ENCODE measurements around the gene CDCA5. TPM values are rescaled to one million over a fixed set of nuclear protein-coding genes. Genes with fewer than 3 reads are reported as not detected.

The CDCA5 gene
- total RNA-seq, 1 experiment from 2014 or later = 92.9 TPM

- ATAC-seq (no peak), DNase-seq (ENCODE audit: low read depth, low spot score) (no peak)
- H3K4me1 ChIP-seq (ENCODE audit: control insufficient read depth, insufficient read depth, low read length) = peaks cover 15% of the 10 kb centered on the region
- POLR2A ChIA-PET = interaction anchor here (0.6 kb wide), 1 partner anchor 26 kb away, joined by 3 read pairs; no protein-coding TSS in a partner anchor
- in situ Hi-C loops (cut with HindIII; ENCODE audit: low pct_unique_long_range_greater_than_20kb, low sequenced_read_pairs) (no loop called here), intact Hi-C loops (cut with micrococcal nuclease; ENCODE audit: unreplicated experiment) (no loop called here)
- no peak overlapping the region for H3K27ac ChIP-seq (ENCODE audit: low read length)
- peak overlapping the region in 1 of 2 experiments; percentile 99; a peak in 2 of 4 replicates for H3K4me3 ChIP-seq (ENCODE audit: low read depth in 2 of 2, low read length in 2 of 2)
- H3K27me3 ChIP-seq (ENCODE audit: control insufficient read depth, insufficient read depth, low read length) = no peaks in the 10 kb centered on the region
- CTCF ChIA-PET = interaction anchor here (0.9 kb wide), 1 partner anchor 26 kb away, joined by 5 read pairs; the partner anchor contains the start of gene TM7SF2
- peaks cover 7% of the 10 kb centered on the region for H3K36me3 ChIP-seq (ENCODE audit: control insufficient read depth, insufficient read depth, low read length)
- no peaks in the 10 kb centered on the region for H3K9me3 ChIP-seq (ENCODE audit: control insufficient read depth, insufficient read depth, low read depth, low read length)
- no peak for TF ChIP-seq TCF7L2 (IDR thresholded peaks at IDR 0.05; ENCODE audit: low read depth, low read length)
- no peak for TF ChIP-seq SIN3A (IDR thresholded peaks at IDR 0.05; ENCODE audit: borderline replicate concordance, insufficient read depth, low read depth, low read length)
- TF ChIP-seq CTCF (IDR thresholded peaks at IDR 0.05) = no peak
- TF ChIP-seq REST (IDR thresholded peaks at IDR 0.05; ENCODE audit: insufficient read depth in 1 of 2, low read depth in 2 of 2, low read length in 1 of 2) = no peak
- no peak for TF ChIP-seq POLR2AphosphoS5 (IDR thresholded peaks at IDR 0.05; ENCODE audit: low read depth, low read length)
- no TSS peak for BruUV-seq (replicated peaks)
Measured at GRCh38 chr11:65085446-65085845, 1.6 kb upstream of the CDCA5 start.

- DNase-seq (ENCODE audit: low read depth, low spot score) = no peak
- intact Hi-C loops (cut with micrococcal nuclease; ENCODE audit: unreplicated experiment) (no loop called here), in situ Hi-C loops (cut with HindIII; ENCODE audit: low pct_unique_long_range_greater_than_20kb, low sequenced_read_pairs) (no loop called here)
- ChIA-PET POLR2A (interaction anchor here (0.6 kb wide), 1 partner anchor 26 kb away, joined by 3 read pairs; no protein-coding TSS in a partner anchor), CTCF (interaction anchor here (0.9 kb wide), 1 partner anchor 27 kb away, joined by 5 read pairs; the partner anchor contains the start of gene TM7SF2)
- peak overlapping the region; percentile 96 for H3K27ac ChIP-seq (ENCODE audit: low read length)
- no peaks in the 10 kb centered on the region for H3K27me3 ChIP-seq (ENCODE audit: control insufficient read depth, insufficient read depth, low read length)
- H3K36me3 ChIP-seq (ENCODE audit: control insufficient read depth, insufficient read depth, low read length) = peaks cover 8% of the 10 kb centered on the region
- no peaks in the 10 kb centered on the region for H3K9me3 ChIP-seq (ENCODE audit: control insufficient read depth, insufficient read depth, low read depth, low read length)
- peak; percentile 27 for ATAC-seq
- peak overlapping the region; percentile 81 to 99 for H3K4me3 ChIP-seq (ENCODE audit: low read depth in 2 of 2, low read length in 2 of 2)
- TSS peak; percentile 87 for BruUV-seq (replicated peaks)
- TF ChIP-seq SIN3A (IDR thresholded peaks at IDR 0.05; ENCODE audit: borderline replicate concordance, insufficient read depth, low read depth, low read length) = no peak
- H3K4me1 ChIP-seq (ENCODE audit: control insufficient read depth, insufficient read depth, low read length) = peaks cover 15% of the 10 kb centered on the region
Measured at GRCh38 chr11:65084598-65085375, 947 bp upstream of the CDCA5 start.

Data from Panc1 (cell line).